Body of pancreas (tissue), 4 donors: ENCODE results near the gene ZNF525.
"Not testable (repeated sequence)": the region's sequence is repeated elsewhere in the genome, so short reads cannot be mapped to it uniquely, and the experiment has no call there.

ENCODE experiments used
- POLR2A ChIP-seq, 3 donors: fragments of 450-650 bp; IDR thresholded peaks; one replicate each; pipeline ENCODE4 v1.6.1; 2016; ENCODE audit warnings: antibody characterized with exemption in 3 of 3, mild to moderate bottlenecking in 2 of 3
- TF ChIP-seq, protein P1 (sequence below), 7 experiments: fragments of 450-650 bp in 4 of 7; fragments of 200-600 bp in 3 of 7; sonication (generic) in 3 of 7; IDR thresholded peaks; one replicate each; pipeline ENCODE4 v1.5.1; 2016 to 2019; ENCODE audit warnings: antibody characterized with exemption in 7 of 7

DNA sequence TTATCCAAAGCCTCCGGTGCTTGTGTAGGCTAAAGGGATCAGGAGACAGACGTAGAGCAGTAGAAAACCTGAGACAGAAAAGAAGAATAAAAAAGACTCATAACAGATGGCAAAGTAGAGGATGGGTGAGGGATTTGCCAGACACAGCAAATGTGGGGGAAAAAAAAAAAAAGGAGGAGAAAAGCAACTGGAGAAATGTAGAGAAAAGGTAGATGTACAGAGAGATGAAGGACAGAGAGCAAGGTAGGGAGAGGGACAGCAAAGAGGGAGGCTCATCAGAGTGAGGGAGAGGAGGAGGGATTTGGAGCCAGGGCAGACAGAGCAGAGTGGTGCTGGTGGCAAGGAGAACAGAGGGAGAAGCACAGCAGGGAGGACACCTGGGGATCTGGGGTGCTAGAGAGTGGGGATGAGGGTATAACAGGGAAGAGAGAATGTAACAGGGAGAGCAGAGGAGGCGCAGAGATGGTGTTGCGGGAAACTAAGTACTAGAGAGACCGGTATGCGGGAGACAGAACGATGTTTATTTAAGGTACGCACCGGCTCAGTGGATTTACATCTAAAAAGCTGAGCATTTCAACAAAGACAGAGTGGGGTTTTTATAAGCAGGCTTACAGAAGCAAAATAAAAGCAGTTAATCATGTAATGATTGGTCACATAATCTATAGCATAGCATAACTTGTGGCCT is 30.5 kb downstream of the ZNF525 start:
- TF ChIP-seq, protein P1, sequence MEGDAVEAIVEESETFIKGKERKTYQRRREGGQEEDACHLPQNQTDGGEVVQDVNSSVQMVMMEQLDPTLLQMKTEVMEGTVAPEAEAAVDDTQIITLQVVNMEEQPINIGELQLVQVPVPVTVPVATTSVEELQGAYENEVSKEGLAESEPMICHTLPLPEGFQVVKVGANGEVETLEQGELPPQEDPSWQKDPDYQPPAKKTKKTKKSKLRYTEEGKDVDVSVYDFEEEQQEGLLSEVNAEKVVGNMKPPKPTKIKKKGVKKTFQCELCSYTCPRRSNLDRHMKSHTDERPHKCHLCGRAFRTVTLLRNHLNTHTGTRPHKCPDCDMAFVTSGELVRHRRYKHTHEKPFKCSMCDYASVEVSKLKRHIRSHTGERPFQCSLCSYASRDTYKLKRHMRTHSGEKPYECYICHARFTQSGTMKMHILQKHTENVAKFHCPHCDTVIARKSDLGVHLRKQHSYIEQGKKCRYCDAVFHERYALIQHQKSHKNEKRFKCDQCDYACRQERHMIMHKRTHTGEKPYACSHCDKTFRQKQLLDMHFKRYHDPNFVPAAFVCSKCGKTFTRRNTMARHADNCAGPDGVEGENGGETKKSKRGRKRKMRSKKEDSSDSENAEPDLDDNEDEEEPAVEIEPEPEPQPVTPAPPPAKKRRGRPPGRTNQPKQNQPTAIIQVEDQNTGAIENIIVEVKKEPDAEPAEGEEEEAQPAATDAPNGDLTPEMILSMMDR (IDR thresholded peaks at IDR 0.05) = not testable (repeated sequence)
- not testable (repeated sequence) for TF ChIP-seq POLR2A (IDR thresholded peaks at IDR 0.05)
